Hematopoietic multipotent progenitor cell (in vitro differentiated cells): ENCODE measurements around the gene EPG5. TPM values are rescaled to one million over a fixed set of nuclear protein-coding genes. Genes with fewer than 3 reads are reported as not detected.
"Not testable (repeated sequence)": the region's sequence is repeated elsewhere in the genome, so short reads cannot be mapped to it uniquely, and the experiment has no call there.

Experiments
- DNase-seq, 3 donors: peaks; one replicate each; pipeline ENCODE4 v3.0.0-alpha.2; 2011 to 2015; ENCODE audit warnings: low read depth in 2 of 3, low spot score in 2 of 3
- total RNA-seq: library from RNA; depleted of rRNA; stranded (reverse); fragments of >200 nt; gene quantifications from one replicate; pipeline ENCODE4 v1.2.3, GENCODE V29; 2012

Gene EPG5, protein sequence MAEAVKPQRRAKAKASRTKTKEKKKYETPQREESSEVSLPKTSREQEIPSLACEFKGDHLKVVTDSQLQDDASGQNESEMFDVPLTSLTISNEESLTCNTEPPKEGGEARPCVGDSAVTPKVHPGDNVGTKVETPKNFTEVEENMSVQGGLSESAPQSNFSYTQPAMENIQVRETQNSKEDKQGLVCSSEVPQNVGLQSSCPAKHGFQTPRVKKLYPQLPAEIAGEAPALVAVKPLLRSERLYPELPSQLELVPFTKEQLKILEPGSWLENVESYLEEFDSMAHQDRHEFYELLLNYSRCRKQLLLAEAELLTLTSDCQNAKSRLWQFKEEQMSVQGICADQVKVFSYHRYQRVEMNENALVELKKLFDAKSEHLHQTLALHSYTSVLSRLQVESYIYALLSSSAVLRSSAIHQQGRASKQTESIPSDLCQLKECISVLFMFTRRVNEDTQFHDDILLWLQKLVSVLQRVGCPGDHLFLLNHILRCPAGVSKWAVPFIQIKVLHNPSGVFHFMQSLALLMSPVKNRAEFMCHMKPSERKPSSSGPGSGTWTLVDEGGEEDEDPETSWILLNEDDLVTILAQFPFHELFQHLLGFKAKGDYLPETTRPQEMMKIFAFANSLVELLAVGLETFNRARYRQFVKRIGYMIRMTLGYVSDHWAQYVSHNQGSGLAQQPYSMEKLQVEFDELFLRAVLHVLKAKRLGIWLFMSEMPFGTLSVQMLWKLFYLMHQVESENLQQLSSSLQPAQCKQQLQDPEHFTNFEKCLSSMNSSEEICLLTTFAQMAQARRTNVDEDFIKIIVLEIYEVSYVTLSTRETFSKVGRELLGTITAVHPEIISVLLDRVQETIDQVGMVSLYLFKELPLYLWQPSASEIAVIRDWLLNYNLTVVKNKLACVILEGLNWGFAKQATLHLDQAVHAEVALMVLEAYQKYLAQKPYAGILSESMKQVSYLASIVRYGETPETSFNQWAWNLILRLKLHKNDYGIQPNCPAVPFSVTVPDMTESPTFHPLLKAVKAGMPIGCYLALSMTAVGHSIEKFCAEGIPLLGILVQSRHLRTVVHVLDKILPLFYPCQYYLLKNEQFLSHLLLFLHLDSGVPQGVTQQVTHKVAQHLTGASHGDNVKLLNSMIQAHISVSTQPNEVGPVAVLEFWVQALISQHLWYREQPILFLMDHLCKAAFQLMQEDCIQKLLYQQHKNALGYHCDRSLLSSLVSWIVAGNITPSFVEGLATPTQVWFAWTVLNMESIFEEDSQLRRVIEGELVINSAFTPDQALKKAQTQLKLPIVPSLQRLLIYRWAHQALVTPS (N-terminal part only)
- 28.3 TPM for total RNA-seq

DNA sequence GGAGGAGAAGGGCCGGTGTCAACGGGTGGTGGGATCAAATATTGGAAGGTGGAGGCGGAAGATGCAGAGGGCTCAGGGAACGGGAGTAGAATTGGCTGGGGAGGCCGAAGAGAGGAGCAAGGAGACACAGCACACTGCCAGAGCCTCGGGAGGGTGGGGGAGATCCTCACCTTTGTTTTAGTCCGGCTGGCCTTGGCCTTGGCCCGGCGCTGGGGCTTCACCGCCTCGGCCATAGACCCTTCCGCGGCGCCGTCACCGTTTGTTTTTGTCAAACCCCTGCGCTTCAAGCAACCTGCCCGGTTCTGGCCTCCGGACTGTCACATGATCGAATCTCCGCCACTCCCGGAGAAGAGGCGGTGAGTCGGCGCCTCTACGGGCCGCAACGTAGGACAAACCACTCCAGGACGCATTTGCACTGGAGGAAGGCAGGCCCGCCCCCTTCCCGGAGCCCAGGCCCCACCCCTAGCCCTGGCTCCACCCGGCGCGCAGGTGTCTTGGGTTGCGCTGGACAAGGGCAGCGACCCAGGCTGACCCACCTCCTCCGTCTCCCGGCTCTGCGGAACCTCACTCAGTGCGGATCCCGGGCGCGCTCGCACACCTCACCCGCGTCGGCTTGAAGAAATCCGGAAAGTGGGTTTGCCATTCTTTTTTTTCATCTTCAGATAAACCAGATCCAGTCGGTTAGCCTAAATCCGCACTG, at the start of gene EPG5:
EPG5 (minus strand) TSS at position 323 of the 700 bp plus-strand sequence; CDS start at position 233, 90 bp downstream.
- peak; percentile 79 to 95 (median 94) for DNase-seq

DNA sequence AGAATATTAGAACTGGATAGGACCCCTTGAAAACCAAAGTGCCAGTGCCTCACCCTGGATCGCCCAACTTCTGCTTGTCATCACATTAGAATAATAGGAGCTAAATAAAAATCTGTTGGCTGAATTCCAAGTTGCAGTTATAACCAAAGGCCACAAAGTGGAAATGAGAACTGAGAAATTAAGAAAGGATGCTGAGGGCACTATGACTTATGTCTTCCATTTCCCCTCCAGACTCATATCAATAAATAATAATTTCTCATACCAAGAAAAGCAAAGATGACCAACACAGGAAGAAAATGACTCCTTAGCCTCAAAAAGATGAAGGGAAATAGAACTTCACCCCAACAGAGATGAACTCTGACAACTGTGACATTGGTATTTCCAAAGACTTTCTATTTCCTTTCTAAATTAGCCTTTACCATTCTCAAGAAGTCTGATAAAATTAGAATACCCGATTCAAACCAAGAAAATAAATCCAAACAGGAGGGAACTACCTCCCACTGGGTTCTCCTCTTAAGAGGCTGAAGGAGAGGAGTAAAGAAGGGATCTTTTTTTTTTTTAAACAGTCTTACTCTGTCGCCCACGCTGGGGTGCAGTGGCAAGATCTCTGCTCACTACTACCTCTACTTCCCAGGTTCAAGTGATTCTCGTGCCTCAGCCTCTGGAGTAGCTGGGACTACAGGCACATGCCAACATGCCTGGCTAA, 46.5 kb upstream of the EPG5 start:
- peak in 2 of 3 donors; percentile 65 to 75 for DNase-seq

DNA sequence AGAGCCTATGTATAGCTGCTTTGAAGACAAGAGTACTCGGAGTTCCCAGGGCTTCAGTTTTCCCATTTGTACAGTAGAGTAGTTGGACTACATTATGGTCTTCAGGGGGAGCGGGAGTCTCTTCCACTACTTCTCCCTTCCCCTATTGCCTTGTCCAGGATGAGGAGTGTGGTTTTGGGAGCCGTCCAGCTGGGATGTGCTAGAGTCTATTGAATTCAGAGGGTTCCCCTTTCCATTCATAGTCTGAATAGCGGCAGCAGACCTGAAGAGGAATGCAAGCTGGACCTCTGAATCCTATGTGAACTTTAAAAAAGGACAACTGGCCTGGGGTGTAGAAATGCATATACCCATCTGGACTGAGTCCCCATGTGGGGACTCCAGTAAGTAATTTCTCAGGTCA, 43.5 kb upstream of the EPG5 start:
- no peak for DNase-seq

DNA sequence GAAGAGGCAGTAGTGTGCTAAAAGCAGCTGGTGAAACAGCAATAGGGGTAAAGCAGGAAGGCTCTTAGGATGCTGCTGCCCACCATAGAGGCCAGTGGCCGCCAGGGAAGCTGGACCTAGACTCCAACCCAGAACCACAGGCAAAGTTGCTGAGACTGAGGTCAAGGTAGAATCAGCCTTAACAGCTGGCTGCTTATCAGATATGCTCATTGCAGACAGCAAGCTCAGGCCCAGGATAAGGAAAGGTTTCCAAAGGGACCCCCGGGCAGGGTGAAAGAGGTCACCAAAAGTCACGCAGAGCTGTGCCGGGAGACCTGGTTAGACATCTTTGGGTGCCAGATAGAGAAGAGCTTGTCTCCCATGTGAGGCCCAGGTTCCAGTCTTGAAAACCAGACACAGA, 42.9 kb upstream of the EPG5 start:
- no peak for DNase-seq

DNA sequence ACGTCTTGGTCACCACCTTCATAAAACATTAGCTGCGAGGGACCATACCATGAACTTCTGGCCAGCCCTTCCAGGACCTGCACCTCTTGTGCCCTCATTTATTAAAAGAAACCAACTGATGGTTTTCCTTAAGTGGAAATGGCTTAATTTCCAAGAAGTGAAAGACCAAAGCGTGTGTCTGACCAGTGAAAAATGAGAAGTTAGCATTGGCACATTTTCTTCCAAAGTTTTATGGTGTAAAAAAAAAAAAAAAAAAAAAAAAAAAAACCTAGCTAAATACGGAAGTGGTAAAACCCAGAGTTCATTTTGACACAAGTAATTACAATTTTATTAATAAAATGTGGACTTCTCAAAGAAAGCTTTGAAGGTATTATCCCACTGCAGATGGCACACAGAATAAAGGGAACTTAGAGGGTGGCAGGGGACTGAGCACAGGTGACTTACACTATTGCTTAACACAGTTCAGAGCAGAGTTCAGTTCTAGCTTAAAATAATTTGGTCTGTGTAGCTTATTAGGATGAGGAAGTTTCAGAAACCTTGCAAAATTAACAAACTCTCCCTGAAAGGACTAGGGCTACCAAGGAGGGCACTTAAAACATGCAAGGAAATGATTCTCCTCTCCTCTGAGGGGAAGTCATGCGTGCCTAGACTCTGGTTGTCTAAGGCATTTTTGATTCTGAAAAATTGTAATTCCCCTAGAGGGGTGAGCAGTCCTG, 42.2 kb upstream of the EPG5 start:
- DNase-seq, result peak in 2 of 3 donors; percentile 24 to 56

DNA sequence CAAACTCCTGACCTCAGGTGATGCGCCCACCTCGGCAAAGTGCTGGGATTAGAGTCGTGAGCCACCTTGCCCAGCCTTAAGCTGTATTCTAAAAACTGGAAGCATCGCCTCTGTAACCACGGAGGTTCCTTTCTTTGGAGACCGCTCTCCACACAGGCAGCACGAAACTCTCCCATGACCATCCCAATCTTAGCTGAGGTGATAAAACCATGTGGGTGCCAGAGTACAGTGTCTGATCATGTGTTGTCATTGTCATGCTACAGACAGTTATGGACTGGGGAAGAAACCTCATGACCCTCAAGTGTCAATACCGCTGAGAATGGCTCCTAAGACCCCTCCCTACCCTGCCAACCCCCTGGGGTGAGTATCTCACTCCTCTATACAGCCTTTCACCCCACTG, 41.4 kb upstream of the EPG5 start:
- DNase-seq, result no peak

DNA sequence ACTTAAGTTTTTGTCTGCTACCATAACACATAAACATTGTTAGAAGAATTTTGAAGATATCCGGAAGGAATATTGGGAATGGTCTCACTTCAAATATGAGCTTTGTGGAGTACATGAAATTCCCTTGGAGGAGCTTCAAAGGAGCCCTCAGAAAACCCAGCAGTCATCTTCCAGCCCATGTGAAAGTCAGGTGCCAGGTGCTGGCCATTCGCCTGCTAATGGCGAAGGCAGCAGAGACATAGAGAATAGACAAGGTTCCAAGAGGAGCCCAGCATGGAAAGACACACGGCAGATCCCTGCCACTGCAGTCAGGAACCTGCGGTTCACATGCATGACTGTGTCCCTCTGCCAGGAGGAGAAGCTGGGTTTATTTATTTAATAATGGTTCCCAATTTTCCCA, 40.0 kb upstream of the EPG5 start:
- DNase-seq, result no peak

DNA sequence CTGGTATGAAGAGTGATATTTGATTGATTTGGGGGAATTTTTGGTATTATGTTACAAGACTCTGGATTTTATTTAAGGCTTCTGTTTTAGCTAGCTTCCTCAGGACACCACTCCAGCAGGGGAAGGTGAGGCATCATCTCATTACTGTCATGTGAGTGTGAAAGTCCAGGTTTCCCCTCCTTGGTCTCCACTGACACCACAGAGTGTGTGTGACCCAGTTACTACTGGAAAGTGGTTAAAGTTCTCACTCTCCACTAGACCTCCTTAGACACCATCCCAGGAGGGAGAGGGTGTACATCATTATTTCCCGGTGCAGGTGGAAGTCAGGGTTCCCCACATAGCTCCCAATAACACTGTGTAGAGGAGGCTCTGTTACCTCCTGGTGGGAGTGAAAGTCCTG, 35.8 kb upstream of the EPG5 start:
- no peak for DNase-seq

DNA sequence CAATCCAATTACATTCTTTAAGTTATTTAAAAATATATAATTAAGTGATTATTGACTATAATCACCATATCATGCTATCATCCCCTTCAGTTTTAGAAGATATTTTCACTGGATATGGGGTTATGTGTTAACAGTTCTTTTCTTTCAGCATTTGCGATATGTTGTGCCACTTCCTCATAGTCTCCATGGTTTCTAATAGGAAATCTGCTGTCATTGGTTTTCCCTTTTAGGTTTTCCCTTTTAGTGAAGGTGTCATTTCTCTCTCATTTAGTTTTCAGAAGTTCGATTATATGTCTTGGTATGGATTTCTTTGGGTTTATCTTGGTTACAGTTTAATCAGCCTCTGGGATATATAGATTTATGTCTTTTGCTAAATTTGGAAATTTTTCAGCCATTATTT, 34.8 kb upstream of the EPG5 start:
- peak in 1 of 3 donors; percentile 19 for DNase-seq

DNA sequence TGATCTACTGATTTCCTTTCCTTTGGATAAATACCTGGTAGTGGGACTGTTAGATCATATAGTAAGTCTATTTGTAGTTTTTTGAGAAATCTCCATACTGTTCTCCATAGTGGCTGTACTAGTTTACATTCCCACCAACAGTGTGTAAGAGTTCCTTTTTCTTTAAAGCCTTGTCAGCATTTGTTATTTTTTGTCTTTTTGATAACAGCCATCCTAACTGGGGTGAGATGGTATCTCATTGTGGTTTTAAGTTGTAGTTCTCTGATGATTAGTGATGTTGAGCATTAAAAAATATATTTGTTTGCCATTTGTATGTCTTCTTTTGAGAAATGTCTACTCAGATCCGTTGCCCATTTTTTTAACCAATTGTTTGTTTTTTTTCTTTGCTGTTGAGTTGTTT, 33.9 kb upstream of the EPG5 start:
- DNase-seq, result no peak

DNA sequence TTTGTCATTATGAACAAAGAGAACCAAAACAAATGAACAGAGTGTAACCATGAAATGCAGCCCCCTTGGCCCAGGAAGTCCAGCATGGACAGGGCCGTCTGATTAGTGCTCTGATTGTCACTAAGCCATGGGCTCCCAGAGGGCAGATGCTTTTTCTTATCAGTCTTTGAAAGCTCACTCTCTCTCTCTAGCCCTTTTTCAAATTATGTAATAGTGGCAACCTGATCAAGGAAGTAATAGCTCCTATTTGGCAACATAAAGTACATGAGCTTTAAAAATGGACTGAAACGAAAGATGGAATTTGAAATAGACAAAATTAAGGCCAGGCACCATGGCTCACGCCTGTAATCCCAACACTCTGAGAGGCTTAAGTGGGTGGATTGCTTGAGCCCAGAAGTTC, 32.4 kb upstream of the EPG5 start:
- DNase-seq, result no peak

DNA sequence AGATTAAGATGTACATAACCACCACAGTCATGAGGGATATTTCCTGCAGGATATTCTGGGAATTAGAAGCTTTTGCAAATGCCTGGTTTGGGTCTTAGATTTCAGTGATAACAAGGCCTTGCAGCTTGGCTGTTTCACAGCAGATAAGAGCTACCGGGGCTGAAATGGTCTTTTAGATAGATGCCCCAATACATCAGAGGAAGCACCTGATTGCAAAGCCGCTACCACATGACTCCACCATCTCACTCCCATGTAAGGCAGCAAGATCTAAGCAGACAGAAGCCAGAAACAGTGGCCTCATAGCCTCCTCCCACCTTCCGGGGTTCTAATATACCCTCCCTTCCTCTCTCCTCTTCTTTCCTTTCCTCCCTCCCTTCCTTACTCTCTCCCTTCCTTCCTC, 31.1 kb upstream of the EPG5 start:
- DNase-seq, result peak in 2 of 3 donors; percentile 63 to 84

DNA sequence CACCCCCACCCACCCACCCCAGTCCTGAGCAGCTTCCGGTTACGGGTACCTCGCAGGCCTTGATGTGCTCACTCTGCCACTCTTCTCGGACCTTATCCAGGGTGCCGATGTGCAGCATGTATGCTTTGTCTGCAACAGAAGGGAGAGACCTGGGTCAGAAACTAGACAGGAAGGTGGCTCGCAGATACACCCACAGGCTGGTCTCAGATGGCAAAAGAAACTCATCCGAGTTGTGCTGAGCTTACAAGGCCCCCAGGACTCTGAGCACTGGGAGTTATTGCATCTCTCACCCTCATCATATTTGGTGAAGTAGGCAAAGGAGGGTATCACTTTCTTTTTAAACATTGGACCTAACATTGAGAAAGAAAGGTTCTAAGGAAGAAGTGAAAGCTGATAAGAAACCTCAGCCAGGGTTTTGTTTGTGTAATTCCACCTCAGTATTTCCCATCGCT, 30.6 kb upstream of the EPG5 start:
- peak in 2 of 3 donors; percentile 24 to 64 for DNase-seq

DNA sequence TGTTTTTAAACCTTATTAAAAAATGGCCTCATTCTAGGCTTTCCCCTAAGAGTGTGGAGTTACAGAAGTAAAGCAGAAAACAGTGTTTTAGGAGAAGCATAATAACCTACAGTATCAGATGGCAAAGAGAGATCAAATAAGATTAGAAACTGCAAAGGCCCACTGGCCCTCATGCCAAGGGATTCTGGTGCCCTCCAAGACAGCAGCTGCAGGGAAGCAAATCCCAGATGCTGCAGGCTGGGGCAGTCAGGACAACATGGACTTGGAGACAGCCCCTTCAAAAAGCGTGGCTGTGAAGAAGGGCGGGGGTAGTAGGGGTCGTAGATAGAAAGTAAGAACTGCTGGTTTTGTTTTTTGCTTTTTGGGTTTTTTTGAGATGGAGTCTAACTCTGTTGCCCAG, 28.3 kb upstream of the EPG5 start:
- no peak for DNase-seq

DNA sequence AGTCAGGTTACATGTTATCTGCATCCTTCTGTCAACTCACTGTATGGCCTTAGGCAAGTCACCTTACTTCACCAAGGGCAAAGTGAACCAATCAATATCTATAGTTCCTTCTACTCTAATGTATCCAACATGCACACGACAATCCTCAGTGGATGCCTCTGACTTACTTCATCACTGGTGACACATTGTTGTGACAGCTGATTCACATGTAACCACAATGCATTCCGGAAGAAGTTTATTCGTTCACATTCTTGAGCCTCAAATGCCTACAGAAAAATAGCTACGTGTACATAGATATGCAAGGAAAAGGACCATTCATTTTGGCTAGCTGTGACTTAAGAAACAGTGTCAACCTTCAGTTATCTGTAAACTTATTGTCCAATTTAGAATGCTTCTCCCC, 26.3 kb upstream of the EPG5 start:
- no peak for DNase-seq

DNA sequence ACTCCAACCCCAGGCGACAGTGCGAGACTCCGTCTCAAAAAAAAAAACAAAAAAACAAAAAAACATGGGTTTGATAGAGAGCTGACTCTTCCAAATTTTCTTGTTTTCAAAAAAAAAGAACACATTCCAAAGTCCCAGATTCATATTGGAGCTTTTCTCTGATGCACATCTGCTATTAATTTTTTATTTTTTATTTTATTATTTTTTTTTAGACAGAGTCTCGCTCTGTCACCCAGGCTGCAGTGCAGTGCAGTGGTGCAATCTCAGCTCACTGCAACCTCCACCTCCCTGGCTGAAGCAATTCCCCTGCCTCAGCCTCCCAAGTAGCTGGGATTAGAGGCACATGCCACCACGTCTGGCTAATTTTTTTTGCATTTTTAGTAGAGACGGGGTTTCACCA, 25.4 kb upstream of the EPG5 start:
- DNase-seq, result not testable (repeated sequence)

DNA sequence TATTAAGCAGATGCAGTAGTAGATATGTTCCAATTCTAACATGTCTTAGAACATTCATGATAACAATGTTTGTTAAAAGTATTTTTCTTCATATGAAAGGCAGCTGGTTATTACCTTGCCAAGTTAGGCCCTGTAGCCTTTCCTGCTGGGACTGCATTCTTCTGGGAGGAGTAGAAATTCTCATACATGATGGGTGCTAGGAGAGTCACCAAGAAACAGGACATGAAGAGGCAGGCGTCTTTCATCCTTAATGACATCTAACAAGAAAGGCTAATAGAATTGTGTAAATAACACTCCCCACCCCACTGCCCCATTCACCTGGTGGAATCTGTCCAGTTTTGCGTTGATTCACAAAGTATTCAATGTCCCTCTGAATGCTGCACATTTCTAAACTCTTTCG, 24.7 kb upstream of the EPG5 start:
- DNase-seq, result no peak

DNA sequence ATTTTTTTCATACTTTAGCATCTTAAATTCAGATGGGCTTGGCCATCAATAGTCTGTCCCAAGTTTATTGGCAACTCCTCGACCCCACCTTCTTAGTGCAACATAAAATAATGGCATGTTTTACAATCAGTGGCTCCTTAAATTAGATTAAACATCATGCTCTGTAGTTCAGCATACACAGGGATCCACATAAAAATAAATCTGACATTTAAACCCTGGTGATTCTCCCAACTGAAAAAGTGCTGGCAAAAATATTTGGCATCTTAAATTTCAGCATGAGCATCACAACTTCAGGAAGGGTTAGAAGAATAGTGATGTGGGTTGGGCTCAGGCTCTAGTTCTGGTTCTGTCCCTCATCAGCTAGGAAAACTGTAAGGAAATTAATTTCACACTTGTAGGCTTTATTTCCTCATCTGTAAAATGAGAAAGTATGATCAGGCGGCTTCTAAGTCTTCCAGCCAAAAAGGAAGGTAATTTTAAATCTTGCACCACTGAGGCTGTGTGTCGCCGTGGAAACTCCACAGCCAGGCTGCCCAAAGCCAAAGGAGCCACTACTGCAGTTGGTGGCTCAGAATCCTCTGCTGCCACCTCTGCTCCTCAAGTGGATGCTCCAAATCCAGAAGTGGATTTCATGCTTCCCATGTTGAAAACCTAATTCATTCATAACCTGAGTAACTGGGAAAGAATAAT, 17.6 kb upstream of the EPG5 start:
- DNase-seq, result no peak
